LoVo (cell line): ENCODE data around the gene INTS6.

Experiments
- DNase-seq: peaks from one replicate; pipeline ENCODE4 v3.0.0-alpha.2; 2016; ENCODE audit warnings: low spot score

Gene INTS6

DNA sequence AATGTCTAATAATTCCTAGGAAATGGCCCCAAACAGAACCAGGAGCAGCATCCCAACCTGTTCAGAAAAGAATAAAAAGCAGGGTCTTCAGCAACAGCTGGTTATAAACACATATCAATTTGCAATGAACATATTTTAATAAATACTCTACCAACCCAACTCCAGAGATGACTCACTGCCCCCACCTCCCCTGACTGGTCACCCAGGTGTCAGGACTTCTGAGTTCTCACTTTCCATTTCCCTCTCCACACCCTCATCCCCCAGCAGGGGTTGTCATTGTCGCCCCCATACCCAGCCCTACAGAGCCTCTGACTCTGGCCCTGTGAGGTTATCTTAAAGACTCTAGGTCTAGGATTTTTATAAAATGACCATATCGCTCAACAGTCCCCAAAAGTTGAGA, 106.4 kb downstream of the INTS6 start:
- no peak for DNase-seq

DNA sequence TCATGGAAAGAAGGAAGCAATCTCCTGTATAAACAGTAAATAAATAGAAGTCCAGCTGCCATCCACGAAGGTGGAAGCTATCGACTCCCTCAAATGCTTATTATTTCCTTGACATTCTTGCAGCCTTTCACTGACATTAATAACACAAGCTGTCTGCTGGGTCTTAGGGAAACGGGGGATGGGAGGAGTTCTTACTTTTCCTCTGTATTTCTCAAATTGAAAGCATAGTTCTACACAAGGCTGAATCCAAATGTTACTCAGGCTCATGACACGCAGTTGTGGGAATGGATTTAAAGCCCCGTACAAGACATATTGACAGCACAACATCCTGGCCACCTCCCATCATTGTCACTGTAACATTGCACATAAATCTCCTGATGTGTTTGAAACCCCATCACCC, 109.4 kb downstream of the INTS6 start:
- no peak for DNase-seq

DNA sequence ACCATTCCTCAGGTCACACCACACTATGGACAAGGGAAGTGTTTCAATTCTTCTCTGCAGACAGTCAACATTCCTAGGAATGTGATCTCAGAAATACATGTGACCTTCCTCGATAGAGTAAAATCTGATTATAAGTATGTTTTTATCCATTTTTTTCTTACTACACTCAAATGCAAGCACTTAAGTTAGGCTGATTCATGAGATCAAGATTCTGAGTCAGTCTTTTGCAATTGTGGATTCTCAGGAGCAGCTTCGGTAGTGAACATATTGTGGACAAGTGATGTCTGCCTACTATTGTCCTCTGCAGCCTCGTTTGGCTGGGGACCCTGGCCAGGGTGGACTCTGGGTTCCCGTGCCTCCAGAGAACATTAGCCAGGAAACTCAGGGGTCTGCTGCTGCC, 110.1 kb downstream of the INTS6 start:
- no peak for DNase-seq

DNA sequence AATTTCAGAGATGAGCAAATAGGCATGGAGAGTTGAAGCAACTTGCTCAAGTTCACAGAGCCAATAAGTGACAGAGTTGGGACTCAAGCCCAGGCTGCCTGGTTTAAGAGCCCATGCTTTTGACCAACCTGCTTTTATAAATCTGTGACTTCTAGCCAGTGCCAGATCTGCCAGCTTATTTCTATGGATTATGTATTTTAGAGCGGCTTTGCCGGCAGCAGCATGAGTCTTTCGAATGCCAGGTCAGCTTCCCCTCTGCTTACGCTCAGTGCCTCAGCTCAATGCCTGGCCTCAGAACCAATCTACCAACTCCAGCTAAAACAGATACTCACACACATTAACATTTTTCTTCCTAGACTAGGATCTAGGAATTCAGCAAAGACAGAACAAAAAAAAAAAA, 111.0 kb downstream of the INTS6 start:
- DNase-seq, result no peak

DNA sequence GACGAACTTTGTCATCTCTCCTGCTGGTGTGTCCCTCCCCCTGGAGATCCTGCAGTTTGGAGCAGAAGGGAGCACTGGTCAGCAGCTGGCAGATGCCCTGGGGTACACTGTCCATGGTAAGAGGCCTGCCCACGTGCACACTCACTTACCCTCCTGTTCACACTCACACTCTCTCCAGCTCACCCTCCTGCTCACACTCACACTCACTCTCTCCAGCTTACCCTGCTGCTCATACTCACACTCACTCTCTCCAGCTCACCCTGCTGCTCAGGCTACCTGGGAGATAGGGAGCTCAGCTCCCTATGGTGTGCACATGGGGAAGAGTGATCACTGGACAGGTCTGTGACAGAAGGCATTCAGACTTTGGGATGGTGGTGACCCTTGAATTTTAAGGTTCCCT, 111.6 kb downstream of the INTS6 start:
- DNase-seq, result no peak

DNA sequence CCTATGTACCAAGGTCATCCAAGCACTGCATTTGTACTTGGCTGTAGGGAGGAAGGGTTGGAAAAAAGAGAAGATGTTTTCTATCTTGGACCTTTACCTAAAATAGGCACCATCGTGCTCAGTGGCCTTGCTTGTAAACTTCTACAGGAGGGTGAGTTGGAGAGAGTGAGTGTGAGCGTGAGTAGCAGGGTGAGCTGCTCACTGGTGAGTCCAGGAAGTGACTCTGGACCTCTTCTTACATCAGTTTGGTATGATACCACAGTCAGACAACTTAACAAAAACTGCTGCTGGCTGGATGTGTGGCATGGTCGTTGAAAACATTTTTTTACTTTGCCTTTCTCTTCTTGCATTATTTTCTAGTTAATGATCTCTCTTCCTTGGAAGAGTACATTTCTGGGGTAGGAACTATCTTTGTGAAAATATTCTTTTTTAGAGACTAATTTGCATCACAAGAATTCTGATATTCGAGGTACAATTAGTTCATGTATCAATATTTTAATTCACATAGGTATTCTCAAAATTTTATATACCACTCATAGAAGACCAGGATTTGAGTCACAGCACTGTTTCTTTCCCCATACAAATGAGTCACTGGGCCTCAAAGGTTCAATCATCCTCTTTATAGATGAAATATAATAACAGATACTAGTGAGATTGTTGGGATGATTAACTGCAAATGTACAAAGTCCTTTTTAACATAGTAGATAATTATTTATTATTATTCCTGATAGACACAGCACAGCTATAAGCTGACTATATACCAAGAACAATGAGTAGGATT, 112.7 kb downstream of the INTS6 start:
- DNase-seq, result no peak

DNA sequence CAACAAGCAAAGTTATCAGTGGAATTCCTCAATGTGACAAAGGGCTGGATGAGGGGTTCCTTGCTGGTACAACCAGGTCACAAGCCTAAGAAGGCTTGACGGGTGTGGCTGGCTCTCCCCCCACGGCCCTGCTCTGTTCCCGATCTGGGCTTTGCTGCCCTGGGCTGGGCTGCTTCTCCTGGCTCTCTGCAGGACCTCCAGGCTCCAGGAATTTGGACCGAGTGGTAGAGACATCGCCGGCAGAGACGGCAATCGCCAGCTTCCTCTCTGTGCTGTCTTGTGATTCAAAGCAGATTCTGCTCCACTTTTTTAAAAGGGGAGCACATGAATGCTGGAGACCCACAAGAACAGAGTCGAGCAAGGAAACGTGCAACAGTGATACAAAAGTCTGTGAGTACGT, 113.5 kb downstream of the INTS6 start, which contains the start of gene SERPINE3:
Gene SERPINE3 (plus strand): TSS at position 338 of the 400 bp plus-strand sequence. CDS start 1,401 bp downstream, outside the sequence.
- DNase-seq, result no peak

DNA sequence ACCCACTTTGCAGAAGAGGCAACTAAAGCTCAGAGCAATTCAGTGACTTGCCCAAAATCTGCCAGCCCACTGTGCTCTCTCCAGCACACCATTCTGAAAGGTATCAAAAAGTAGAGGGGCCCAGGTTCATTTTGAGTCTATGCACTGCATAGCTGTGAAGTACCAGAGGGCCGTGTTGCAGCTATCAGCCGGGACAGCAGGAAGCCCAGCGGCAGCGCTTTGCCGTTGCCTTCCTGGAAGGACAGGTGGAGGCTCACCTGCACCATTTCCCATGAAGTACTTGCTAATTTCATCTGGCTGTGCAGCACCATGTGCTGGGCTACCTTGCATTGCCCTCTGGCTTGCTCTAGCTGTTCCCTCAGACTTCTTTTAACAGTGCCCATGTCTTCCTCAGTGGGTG, 116.1 kb downstream of the INTS6 start:
- no peak for DNase-seq

DNA sequence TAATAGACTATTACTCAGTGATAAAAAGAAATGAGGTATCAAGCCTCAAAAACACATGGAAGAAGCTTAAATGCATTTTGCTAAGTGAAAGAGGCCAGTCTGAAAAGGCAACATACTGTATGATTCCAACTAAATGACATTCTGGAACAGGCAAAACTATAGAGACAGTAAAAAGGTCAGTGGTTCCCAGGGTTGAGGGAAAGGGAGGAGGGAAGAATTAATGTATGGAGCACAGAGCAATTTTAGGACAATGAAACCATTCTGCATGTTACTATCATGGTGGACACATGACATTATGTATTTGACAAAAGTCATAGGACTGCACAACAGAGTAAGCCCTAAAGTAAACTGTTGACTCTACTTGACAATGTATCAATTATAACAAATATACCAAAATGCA, 119.0 kb downstream of the INTS6 start:
- no peak for DNase-seq

DNA sequence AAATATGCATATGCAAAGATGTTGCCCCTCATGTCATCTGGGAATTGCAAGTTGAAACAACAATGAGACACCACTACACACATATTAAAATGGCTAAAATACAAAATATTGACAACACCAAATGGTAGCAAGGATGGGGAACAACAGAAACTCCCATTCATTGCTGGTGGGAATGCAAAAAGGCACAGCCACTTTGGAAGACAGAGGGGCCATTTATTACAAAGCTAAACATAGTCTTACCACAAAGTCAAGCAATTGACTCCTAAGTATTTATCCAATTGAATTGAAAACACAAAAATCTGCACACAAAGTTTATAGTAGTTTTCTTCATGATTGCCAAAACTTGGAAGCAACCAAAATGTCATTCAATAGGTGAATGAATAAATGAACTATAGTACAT, 119.4 kb downstream of the INTS6 start:
- no peak for DNase-seq

DNA sequence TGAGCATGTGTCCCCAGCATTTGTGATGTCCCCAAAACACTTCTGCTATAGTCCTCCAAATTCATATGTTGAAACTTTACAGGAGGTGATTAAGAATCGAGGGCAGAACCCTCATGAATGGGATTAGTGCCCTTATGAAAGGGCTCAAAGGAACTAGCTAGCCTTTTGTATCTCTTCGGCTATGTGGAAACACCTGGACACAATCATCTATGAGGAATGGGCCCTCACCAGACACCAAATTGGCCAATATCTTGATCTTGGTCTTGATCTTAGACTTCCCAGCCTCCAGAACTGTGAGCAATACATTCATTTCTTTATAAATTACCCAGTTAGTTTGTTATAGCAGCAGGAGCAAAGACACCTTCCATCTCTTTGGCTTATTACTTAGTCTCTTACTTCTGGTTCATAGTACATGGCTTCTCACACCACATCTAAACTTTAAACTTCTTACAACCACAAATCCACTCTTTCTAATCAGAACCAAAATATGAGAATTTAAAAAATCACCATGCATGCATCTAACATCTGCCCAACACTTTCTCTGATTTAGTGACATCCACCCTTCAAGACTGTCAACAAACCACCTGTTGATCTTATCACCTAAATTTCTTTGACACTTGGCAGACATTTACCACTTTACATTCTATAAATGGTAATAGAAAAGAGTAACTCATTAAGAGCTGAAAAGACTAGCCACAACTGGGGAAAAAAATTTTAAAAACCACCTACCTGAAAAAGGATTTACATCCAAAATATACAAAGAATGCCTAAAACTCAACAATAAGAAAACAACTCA, 120.1 kb downstream of the INTS6 start:
- DNase-seq, result no peak

DNA sequence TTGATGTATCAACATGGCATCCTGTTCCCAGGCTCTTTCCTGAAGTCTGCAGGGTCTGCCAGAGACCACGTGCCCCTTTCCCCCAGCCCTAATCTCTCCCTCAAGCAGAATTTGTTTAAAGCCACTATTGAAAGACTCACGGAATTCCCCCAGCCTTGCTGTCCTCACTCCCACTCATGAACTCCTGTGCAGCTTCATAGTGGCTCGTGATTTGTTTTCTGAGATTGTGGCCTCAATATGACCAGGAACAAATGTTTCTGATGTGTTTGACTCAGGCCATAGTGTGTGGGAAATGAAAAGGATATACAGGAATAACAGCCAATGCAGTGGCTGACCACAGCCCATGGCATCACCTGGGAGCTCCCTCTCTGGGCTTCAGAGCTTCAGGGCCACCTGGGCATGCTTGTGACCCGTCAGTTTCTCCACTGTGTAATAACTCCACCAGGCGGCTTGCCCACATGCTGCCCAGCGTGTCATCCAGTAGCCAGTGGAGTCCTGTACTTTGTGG, 121.4 kb downstream of the INTS6 start:
- DNase-seq, result no peak

DNA sequence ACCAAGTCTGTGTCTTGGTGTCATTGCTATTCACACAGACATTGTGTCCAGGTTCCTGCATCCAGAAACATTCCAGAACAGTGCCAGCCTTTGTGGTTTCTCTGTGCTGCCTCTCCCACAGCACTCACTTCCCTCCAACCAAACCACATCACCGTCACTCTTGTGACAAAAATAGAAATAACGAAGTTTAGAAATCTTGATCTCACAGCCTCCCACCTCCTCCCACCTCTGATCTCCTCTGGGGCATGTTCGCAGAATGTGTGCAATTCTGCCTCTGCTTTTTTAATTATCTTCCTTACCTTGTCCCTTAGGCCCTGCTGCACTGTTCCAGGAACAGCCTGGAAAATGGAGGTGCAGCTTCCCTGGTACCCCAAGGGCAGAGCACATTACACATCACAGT, 122.0 kb downstream of the INTS6 start:
- no peak for DNase-seq

DNA sequence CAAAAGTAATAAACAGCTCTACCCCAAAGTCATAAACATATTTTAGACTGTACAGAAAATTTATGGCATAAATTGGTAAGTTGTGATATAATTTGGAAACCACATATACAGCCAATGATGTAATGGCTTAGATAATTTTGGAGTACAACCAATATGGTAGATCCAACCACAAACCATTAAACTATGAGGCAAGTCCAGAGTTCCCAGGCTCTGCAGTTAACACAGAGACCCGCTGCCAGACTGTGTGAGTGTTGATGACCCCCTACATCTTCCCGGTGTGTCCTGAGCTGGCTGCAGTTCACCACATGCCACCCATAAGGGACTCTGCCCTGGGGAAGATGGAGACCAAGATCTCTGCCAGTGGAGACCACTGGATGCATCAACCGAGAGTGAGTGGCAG, 123.2 kb downstream of the INTS6 start:
- DNase-seq, result no peak

DNA sequence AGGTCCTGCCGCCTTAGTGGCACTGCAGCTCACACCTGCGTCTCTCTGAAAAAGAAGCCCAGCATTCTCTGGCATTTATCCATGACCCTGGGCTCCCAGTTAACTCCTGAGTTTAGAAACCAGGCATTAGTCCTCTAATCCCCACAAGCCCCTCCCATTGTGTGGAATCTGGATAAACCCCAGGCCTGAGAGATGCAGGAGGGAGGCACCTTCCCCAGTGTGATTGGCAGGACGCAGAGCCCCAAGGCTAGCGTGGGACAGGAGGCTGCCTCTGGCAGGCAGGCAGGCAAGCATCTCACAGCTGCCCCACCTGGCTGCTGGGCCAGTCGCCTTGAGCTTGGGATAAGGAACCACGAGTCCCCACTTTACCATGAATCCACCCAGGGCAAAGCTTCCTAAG, 124.3 kb downstream of the INTS6 start:
- no peak for DNase-seq

DNA sequence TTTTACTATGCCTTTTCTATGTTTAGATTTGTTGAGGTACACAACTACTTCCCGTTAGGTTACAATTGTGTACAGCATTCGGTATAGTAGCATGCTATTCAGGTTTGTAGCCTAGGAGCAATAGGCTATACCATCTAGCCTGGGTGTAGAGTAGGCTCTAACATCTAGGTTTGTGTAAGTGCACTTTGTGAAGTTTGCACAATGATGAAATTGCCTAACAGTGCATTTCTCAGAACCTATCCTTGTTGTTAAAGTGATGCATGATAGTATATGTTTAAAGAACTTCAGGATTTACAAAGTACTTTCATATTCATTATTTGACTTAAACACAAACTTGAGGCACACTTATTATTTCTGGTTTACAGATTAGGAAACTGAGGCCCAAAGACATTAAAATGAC, 124.9 kb downstream of the INTS6 start:
- DNase-seq, result no peak

DNA sequence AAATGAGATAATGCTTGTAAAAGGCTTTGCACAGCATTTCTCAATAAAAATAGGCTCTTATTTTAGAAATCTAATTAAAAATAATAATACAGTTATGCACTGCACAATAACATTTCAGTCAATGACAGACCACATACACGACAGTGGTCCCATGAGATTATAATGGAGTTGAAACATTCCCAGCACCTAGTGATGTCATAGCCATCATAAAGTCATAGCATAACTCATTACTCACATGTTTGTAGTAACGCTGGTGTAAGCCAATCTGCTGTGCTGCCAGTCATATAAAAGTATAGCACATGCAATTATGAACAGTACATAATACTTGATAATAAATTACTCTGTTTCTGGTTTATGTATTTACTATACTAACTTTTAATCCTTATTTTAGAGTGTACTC, 126.1 kb downstream of the INTS6 start:
- no peak for DNase-seq

DNA sequence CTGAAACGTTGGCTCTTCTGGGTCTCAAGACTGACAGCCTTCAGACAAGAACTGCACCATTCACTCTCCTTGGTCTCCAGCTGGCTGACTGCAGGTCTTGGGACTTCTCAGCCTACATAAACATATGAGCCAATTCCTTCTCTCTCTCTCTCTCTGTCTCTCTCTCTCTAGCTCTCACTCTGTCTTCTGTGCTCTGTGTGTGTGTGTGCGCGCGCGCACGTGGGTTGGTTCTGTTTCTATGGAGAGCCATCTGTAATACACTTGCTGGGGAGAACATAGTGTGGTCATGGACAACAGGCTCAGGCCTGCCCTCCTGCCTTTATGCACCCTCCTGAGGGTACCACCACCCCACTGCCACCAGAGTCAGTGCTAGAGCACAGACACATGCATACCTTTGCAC, 127.0 kb downstream of the INTS6 start:
- no peak for DNase-seq

DNA sequence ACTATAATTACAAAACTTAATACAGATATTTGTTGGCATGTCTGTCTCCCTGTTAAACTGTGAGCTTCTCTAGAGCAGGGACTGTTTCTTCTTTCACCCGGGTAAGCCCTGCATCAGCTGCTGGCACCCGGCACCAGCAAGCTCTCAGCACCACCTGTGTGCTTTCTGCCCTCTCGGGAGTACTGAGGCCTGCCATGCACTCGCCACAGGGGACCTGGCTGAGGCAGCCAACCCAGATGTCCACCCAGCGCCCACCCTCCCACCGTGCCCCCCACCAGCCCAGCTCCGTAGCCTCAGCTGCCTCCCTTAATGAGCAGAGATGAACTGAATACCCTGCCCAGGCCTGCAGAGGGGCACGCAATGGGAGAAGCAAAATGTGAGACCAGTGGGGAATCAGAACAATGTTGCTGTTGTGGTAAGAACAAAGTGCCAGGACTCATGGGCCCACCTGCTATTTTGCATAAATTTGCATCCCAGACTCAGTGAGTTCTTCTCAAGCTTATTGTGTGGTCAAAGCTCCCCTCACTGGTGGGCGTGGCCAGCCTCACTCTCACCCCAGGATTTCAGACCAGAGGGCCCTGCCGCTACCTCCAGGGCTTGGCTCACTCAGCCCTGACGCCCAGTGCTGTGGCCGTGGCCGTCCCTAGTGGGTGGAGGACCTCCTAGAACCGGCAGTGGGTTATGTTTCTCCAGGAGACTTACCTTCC, 128.0 kb downstream of the INTS6 start:
- DNase-seq, result no peak

DNA sequence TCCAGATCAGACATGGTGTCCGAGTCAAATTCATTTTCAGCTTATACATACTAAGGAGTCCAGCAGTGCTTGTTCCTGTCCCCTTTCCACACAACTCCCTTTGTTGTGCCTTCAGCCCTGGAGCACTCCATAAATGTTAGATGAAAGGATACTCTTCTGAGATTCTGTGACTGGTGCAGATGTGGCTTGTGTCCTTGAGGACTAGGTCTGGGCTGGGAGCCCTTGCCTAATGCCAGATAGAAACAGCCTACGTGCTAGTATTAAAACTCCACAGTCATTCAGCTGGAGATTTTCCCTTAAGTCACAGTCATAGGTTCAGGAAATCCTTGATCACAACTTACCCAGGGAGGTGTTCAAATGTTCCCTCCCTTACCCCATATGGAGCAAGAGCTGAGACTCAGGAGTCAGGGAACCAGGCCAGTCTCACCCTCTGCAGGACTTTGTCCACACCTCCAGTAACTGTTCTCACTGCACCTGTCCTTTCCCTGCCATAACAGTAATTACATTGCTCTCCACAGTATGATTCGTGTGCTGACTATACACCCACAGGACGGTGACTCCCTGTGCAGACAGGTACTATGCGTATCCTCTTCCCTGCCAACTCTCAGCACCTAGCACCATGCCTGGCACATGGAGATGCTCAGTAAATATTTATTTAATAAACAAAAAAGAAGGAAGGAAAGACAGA, 128.9 kb downstream of the INTS6 start:
- DNase-seq, result no peak

DNA sequence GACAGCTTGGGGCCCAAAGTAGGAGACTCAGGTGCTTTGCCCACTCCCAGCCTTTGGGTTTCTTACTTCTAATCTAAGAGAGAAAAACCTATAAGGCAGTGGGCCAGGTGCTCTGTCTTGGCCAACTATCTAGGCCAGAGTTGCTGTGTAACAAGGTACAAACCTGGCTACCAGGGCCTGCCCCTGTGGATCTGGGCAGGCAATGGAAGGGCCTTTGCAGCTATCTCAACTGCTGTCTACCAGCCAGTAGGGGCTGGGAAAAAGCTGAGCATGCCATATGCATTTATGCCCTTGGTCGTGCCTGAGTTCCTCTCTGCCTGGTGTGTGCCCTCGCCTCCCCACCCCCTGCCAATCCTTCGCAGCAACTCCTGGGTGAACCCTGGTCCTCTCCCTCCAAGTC, 130.0 kb downstream of the INTS6 start:
- DNase-seq, result no peak

DNA sequence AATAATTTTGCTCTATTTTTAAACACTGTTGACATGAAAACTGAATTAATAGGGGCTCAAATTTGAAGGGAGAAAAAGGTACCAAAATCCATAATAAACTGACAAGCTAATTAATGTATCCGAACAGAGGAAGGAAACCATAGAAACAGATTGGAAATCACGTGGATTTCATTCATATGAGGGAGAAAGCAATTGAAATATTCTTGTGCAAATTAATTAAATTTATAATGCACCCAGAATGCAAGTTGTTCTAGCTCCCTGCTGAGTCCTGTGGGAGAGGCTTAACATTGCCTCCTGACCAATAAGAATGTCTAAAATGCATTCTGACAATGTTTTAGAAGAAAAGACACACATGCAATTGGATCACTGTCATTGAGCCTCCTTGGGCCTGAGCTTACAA, 131.0 kb downstream of the INTS6 start:
- DNase-seq, result no peak
